ENCODE measurements around the gene FOXP1.

Gene FOXP1

DNA sequence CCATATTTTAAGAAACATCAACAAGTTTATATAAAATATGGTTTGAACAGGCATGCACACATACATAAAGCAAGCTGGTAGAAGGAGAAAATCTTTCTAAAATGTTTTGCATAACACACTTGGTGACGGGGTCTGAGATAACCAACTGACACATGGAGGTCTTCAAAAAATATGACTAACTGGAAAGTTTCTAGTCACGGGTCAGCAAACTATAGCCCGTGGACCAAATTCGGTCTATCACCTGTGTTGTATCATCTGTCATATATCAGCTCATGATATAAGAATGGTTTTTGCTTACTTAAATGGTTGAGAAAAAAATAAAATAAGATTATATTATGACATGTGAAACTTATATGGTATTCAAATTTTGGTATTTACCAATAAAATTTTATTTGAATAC, 465.1 kb downstream of the FOXP1 start:
- no peaks in the 10 kb centered on the region for H3K36me3 Mint-ChIP-seq (ENCODE audit: low read depth)
- H3K27ac Mint-ChIP-seq: no peak overlapping the region
- TF ChIP-seq, protein P1, sequence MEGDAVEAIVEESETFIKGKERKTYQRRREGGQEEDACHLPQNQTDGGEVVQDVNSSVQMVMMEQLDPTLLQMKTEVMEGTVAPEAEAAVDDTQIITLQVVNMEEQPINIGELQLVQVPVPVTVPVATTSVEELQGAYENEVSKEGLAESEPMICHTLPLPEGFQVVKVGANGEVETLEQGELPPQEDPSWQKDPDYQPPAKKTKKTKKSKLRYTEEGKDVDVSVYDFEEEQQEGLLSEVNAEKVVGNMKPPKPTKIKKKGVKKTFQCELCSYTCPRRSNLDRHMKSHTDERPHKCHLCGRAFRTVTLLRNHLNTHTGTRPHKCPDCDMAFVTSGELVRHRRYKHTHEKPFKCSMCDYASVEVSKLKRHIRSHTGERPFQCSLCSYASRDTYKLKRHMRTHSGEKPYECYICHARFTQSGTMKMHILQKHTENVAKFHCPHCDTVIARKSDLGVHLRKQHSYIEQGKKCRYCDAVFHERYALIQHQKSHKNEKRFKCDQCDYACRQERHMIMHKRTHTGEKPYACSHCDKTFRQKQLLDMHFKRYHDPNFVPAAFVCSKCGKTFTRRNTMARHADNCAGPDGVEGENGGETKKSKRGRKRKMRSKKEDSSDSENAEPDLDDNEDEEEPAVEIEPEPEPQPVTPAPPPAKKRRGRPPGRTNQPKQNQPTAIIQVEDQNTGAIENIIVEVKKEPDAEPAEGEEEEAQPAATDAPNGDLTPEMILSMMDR (IDR thresholded peaks at IDR 0.05; ENCODE audit: unreplicated experiment in 3 of 3): no peak
- H3K4me1 Mint-ChIP-seq: peaks cover 13% of the 10 kb centered on the region
- H3K9me3 Mint-ChIP-seq: no peaks in the 10 kb centered on the region
- no peak overlapping the region for H3K4me3 Mint-ChIP-seq
- no peaks in the 10 kb centered on the region for H3K27me3 Mint-ChIP-seq (ENCODE audit: low read depth)

DNA sequence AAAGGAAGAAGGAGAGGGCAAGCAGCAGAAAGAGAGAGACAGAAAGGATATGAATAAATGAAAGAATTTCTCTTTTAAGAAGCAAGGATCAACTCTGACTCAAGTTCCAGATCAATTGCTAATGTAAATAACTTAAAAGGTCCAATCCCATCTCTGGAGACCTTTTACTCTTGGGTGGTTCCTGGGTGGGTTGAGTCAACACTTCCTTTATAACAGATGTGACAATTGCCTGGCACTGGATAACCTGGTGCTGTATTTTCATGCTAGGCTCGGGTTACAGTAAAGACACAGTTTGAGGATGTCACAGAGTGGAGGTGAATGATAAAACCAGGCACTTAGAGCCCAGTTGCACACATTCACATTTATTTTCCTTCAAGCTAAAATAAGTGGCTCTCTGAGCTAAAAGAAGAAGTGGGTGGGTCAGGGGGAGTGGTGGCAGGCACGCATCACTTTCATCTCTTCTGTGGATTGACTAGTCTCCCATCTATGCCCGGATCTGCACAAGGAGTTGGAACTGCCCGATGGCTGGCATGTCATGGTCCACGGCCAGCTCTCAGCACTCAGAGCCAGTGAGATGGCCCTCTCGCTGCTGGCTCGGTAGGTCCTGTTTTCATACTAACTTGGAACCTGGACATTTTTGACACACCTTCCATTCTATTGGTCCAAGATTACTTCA, 465.8 kb downstream of the FOXP1 start:
- no peaks in the 10 kb centered on the region for H3K9me3 Mint-ChIP-seq
- H3K36me3 Mint-ChIP-seq (ENCODE audit: low read depth): no peaks in the 10 kb centered on the region
- TF ChIP-seq, protein P1 (IDR thresholded peaks at IDR 0.05; ENCODE audit: unreplicated experiment in 3 of 3): no peak
- peak overlapping the region in 1 of 3 experiments; percentile 31 for H3K27ac Mint-ChIP-seq
- H3K4me1 Mint-ChIP-seq: peaks cover 16% of the 10 kb centered on the region
- H3K27me3 Mint-ChIP-seq (ENCODE audit: low read depth): no peaks in the 10 kb centered on the region
- H3K4me3 Mint-ChIP-seq: no peak overlapping the region

DNA sequence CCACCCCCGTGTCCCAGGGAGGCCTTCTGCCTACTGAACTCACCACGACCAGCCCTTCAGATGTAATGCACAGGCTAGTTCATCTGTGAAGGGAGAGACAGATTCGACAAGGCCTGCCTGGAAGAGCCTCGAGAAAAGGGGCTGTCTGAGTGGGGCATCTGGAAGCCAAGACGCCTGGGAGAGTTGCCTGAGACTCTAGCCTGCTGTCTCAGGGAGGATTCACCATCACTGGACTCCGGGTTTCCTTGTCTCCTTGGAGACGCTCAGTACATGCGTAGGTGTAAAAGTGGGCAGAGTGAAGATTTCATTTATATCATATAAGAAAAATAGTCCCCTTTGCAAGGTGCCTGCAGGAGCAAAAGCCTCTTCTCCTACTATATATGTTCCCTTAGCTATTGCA, 468.9 kb downstream of the FOXP1 start:
- no peak overlapping the region for H3K4me3 Mint-ChIP-seq
- H3K27ac Mint-ChIP-seq: no peak overlapping the region
- H3K27me3 Mint-ChIP-seq (ENCODE audit: low read depth): no peaks in the 10 kb centered on the region
- H3K4me1 Mint-ChIP-seq: peaks cover 24% of the 10 kb centered on the region
- no peaks in the 10 kb centered on the region for H3K9me3 Mint-ChIP-seq
- peaks cover 14% of the 10 kb centered on the region for H3K36me3 Mint-ChIP-seq (ENCODE audit: low read depth)
- TF ChIP-seq, protein P1 (IDR thresholded peaks at IDR 0.05; ENCODE audit: unreplicated experiment in 3 of 3): no peak

DNA sequence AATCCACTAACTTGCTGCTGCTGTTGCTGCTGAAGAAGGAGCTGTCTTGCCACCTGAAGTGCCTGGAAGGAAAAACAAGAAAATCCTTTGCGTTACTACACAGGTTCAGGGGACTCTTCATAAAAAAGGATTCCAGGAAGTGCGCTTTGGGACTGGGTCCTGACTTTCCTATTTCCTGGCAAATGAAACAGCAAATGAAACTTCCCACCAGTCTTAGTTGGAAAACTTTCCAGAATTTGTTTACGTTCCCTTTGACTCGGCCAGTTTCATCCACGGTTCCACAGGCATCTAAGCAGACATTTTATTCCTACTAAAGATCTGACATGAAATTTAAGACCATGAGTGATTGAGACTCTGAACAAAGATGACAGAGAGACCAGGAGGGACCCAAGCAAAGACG, 471.0 kb downstream of the FOXP1 start:
- H3K27me3 Mint-ChIP-seq (ENCODE audit: low read depth): no peaks in the 10 kb centered on the region
- TF ChIP-seq, protein P1 (IDR thresholded peaks at IDR 0.05; ENCODE audit: unreplicated experiment in 3 of 3): no peak
- H3K4me3 Mint-ChIP-seq: no peak overlapping the region
- H3K9me3 Mint-ChIP-seq: no peaks in the 10 kb centered on the region
- no peak overlapping the region for H3K27ac Mint-ChIP-seq
- H3K36me3 Mint-ChIP-seq (ENCODE audit: low read depth): peaks cover 24% of the 10 kb centered on the region
- H3K4me1 Mint-ChIP-seq: peaks cover 33% of the 10 kb centered on the region

DNA sequence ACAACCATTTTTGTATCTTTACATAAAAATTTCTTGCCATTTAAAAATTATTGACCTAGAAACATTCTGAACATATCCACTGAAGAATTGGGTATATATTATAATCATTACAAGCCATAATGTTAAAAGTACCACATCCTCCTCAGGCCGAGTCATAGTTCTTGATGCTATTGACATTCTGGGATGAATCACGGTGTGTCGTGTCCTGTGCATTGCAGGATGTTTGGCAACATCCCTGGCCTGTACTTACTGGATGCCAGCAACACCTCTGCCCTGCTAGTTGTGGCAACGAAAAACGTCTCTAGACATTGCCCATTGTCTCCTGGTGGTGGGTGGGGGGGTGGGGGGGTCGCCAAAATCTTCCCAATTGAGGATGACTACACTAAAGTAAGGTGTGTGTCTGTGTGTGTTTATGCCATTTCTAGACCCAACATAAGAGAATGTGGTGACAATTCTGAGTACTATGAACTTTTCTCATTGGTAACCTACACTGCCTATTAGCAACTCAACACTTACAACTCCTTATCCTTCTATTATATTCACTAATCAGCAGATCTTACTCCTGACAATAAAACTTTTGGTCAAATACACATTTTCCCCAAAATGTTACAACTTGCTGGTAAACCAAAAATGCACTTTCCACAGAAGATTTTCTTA, 471.6 kb downstream of the FOXP1 start:
- no peak overlapping the region for H3K27ac Mint-ChIP-seq
- TF ChIP-seq, protein P1 (IDR thresholded peaks at IDR 0.05; ENCODE audit: unreplicated experiment in 3 of 3): no peak

More for the DNA sequence above, 471.6 kb downstream of the FOXP1 start:
- H3K4me1 Mint-ChIP-seq: peaks cover 31% of the 10 kb centered on the region
- H3K36me3 Mint-ChIP-seq (ENCODE audit: low read depth): peaks cover 24% of the 10 kb centered on the region
- no peak overlapping the region for H3K4me3 Mint-ChIP-seq
- no peaks in the 10 kb centered on the region for H3K9me3 Mint-ChIP-seq
- H3K27me3 Mint-ChIP-seq (ENCODE audit: low read depth): no peaks in the 10 kb centered on the region
